Colonic mucosa (tissue), 4 donors: ENCODE measurements around the gene ITGBL1. TPM values are rescaled to one million over a fixed set of nuclear protein-coding genes. Genes with fewer than 3 reads are reported as not detected.
"Not testable (repeated sequence)": the region's sequence is repeated elsewhere in the genome, so short reads cannot be mapped to it uniquely, and the experiment has no call there.

Source experiments
- DNase-seq: peaks from one replicate; pipeline ENCODE4 v3.0.0-alpha.2; 2020
- H3K27ac ChIP-seq: fragments of 200-600 bp; one replicate; pipeline ENCODE4 v1.8.0; 2021
- H3K27me3 ChIP-seq: fragments of 200-600 bp; one replicate; pipeline ENCODE4 v1.8.0; 2021
- H3K36me3 ChIP-seq: fragments of 200-600 bp; one replicate; pipeline ENCODE4 v1.8.0; 2021
- H3K4me1 ChIP-seq: fragments of 200-600 bp; one replicate; pipeline ENCODE4 v1.8.0; 2021; ENCODE audit warnings: mild to moderate bottlenecking
- H3K4me3 ChIP-seq: fragments of 200-600 bp; one replicate; pipeline ENCODE4 v1.8.0; 2021
- H3K9ac ChIP-seq, 2 donors: one replicate each; pipeline ENCODE4 v1.7.0; 2013; ENCODE audit warnings: control low read depth in 2 of 2, low read depth in 2 of 2, low read length in 2 of 2
- H3K9me3 ChIP-seq: fragments of 200-600 bp; one replicate; pipeline ENCODE4 v1.8.0; 2021
- CTCF ChIP-seq: fragments of 200-600 bp; IDR thresholded peaks from one replicate; pipeline ENCODE4 v1.8.0; 2022; ENCODE audit warnings: antibody characterized with exemption, mild to moderate bottlenecking
- intact Hi-C: fragments of 100-400 bp; cut with DNase I; formaldehyde crosslinking; loops from one replicate; pipeline ENCODE4 v1.14.1; 2022
- total RNA-seq, 2 donors: library from RNA; stranded (reverse); fragmentation: NEBNext Ultra II Directional in 1 of 2; extraction: Animal tissue kit (Norgen Biotek cat#: 25700) in 1 of 2; gene quantifications; one replicate each; pipeline ENCODE4 v1.2.1, GENCODE V29; 2021
- donor health status: healthy.
- donor health status: DM: no; HTN: no; CAD: no.
- donor health status: DM: no; HTN: no; CAD: no.

Gene ITGBL1
- total RNA-seq, 2 donors from 2014 or later, result 0.25 to 0.72 TPM

GRCh38 chr13:101529422-101529821, 76.9 kb downstream of the ITGBL1 start:
- no peak overlapping the region for H3K9ac ChIP-seq
- H3K4me3 ChIP-seq, result no peak overlapping the region
- no peaks in the 10 kb centered on the region for H3K4me1 ChIP-seq
- no peak for DNase-seq
- no peaks in the 10 kb centered on the region for H3K9me3 ChIP-seq
- H3K27me3 ChIP-seq, result no peaks in the 10 kb centered on the region
- no peak overlapping the region for H3K27ac ChIP-seq
- intact Hi-C loops, result no loop called here
- no peak for TF ChIP-seq CTCF
- H3K36me3 ChIP-seq, result no peaks in the 10 kb centered on the region

GRCh38 chr13:101530293-101530692, 77.8 kb downstream of the ITGBL1 start:
- Histone ChIP-seq H3K9ac (no peak overlapping the region), H3K4me1 (no peaks in the 10 kb centered on the region), H3K36me3 (no peaks in the 10 kb centered on the region), H3K4me3 (no peak overlapping the region), H3K27me3 (no peaks in the 10 kb centered on the region), H3K27ac (no peak overlapping the region), H3K9me3 (no peaks in the 10 kb centered on the region)
- intact Hi-C loops, result no loop called here
- no peak for TF ChIP-seq CTCF
- DNase-seq, result no peak

- no peaks in the 10 kb centered on the region for H3K36me3 ChIP-seq
- TF ChIP-seq CTCF, result no peak
- H3K9me3 ChIP-seq, result no peaks in the 10 kb centered on the region
- no peaks in the 10 kb centered on the region for H3K27me3 ChIP-seq
- H3K9ac ChIP-seq, result no peak overlapping the region
- DNase-seq, result no peak
- intact Hi-C loops, result no loop called here
- H3K4me3 ChIP-seq, result no peak overlapping the region
- H3K4me1 ChIP-seq, result no peaks in the 10 kb centered on the region
- no peak overlapping the region for H3K27ac ChIP-seq
These were observed 82.8 kb downstream of the ITGBL1 start for GRCh38 chr13:101535192-101535746.

GRCh38 chr13:101536079-101536478, 83.6 kb downstream of the ITGBL1 start:
- no peak overlapping the region for H3K27ac ChIP-seq
- no peaks in the 10 kb centered on the region for H3K36me3 ChIP-seq
- no peak overlapping the region for H3K9ac ChIP-seq
- no peaks in the 10 kb centered on the region for H3K27me3 ChIP-seq
- H3K4me1 ChIP-seq, result no peaks in the 10 kb centered on the region
- TF ChIP-seq CTCF, result no peak
- H3K4me3 ChIP-seq, result no peak overlapping the region
- no peaks in the 10 kb centered on the region for H3K9me3 ChIP-seq
- no peak for DNase-seq
- intact Hi-C loops, result no loop called here

- H3K4me3 ChIP-seq, intact Hi-C loops: not testable (repeated sequence)
These were observed 92.1 kb downstream of the ITGBL1 start for GRCh38 chr13:101544544-101544943.

GRCh38 chr13:101544979-101545378, 92.5 kb downstream of the ITGBL1 start:
- no peaks in the 10 kb centered on the region for H3K4me1 ChIP-seq
- no peak overlapping the region for H3K27ac ChIP-seq
- no peak overlapping the region for H3K9ac ChIP-seq
- H3K4me3 ChIP-seq, result no peak overlapping the region
- TF ChIP-seq CTCF, result no peak
- no peak for DNase-seq
- no peaks in the 10 kb centered on the region for H3K27me3 ChIP-seq
- intact Hi-C loops, result no loop called here
- H3K9me3 ChIP-seq, result no peaks in the 10 kb centered on the region
- no peaks in the 10 kb centered on the region for H3K36me3 ChIP-seq

More at GRCh38 chr13:101544544-101544943, 92.1 kb downstream of the ITGBL1 start:
- not testable (repeated sequence) for H3K36me3 ChIP-seq, H3K4me1 ChIP-seq, H3K9me3 ChIP-seq, H3K27me3 ChIP-seq, H3K9ac ChIP-seq, DNase-seq, H3K27ac ChIP-seq
